TTC549 (cell line): ENCODE data around the gene SPANXD.
"Not testable (repeated sequence)": the region's sequence is repeated elsewhere in the genome, so short reads cannot be mapped to it uniquely, and the experiment has no call there.

Experiments
- FAIRE-seq: peaks from 2 replicates; lab custom pipeline; 2012; peaks lifted over from hg19 to GRCh38; lab: Jason Lieb, UNC

Gene SPANXD

DNA sequence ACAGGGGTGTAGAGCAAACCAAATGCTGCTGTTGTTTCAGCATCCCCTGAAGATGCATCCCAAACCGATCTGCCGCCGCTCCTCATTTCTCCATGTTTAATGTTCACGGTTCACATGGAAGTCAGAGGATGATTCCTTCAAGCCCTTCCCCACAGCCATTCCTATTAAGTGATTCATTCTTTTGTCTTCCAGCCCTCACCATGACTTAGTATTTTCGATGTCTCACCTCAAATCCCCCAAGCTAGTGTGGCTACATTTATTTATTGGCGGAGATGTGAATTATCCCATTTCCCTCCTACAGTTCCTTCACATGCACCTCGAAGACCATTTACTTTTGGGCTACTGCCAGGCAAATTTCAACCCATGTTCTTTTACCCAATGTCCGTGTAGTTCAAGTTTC is at the start of gene SPANXD:
Gene SPANXD, minus strand, starts transcription at position 101 of the 400 bp plus-strand sequence. CDS start 334 bp downstream, outside the sequence.
- FAIRE-seq: not testable (repeated sequence)

DNA sequence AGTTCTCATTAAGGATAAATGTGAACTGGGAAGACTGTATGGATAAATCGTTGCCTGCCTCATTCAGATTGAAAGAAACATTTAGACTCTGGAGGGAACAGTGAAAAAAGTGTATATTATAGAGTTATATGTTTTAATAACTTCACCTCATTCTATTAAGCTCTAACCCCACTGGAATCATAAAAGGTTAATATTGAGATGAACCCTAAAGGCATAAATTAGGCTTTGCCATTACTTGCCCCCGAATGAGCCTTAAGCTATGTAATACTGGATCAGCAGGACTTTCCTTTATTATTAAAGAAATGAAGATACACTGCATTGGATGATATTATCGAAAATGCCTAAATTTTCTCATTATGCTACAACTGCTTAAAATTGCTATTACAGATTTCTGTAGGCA is 44.1 kb upstream of the SPANXD start:
- no peak for FAIRE-seq

DNA sequence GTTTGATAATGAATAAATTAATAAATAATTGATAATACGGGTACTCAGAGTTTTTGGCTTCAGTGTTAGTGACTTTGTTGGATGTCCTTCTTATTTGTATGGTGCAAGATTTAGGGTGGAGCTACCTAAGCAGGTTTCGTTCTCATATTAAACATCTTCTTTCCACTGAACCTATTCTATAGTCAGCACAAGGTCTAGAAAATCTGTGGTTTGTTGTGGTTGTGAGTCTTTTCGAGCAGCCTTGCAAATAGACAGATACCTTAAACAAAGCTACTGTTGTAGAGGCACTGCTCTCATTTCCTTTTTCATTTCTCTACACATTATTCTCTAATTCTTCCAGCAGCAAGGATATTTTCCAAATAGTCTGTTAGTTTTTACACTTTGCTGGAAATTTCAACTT is 38.1 kb upstream of the SPANXD start:
- no peak for FAIRE-seq

GRCh38 chrX:141733371-141733770 is 34.8 kb upstream of the SPANXD start:
- FAIRE-seq: no peak

DNA sequence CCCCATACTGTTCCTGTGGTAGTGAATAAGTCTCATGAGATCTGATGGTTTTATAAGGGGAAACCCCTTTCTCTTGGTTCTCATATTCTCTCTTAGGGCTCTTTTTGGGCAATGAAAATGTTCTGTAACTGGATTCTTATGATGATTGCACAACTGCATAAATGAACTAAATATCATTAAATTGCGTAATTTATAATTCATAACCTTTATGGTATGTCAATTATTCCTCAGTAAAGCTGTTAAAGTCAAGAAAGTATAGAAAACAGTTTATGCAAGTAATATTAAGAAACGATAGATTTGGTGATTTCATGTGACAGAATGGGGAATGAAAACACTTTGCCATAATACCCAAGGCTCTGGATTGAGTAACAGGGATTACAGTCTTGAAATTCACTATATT is 33.5 kb upstream of the SPANXD start:
- no peak for FAIRE-seq

- FAIRE-seq: no peak
Observed at GRCh38 chrX:141724186-141724585, 25.6 kb upstream of the SPANXD start.

GRCh38 chrX:141714680-141715079 is 16.1 kb upstream of the SPANXD start:
- no peak for FAIRE-seq

- FAIRE-seq: no peak
Observed at GRCh38 chrX:141701072-141701471, 2.5 kb upstream of the SPANXD start.

GRCh38 chrX:141673946-141674345 is 24.6 kb downstream of the SPANXD start:
- no peak for FAIRE-seq

GRCh38 chrX:141669689-141670088 is 28.9 kb downstream of the SPANXD start:
- no peak for FAIRE-seq

DNA sequence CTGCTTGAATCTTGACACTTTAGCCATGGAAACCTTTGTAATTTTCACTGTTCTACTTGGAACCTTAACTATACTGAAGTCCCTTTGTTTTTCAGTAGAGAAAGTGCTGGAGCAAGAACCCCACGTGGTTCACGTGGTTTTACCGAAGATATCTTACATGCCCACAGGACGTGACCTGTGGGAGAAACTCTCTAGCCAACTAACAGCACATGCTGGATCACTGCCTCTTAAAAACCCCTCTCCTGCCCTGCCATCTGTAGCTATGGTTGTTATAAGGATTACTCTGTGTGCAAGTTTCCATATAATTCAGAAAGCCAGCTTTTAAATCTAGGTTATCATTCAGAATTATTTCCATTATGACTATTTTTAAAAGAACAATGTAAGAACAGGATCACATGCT is 30.2 kb downstream of the SPANXD start:
- FAIRE-seq: no peak

DNA sequence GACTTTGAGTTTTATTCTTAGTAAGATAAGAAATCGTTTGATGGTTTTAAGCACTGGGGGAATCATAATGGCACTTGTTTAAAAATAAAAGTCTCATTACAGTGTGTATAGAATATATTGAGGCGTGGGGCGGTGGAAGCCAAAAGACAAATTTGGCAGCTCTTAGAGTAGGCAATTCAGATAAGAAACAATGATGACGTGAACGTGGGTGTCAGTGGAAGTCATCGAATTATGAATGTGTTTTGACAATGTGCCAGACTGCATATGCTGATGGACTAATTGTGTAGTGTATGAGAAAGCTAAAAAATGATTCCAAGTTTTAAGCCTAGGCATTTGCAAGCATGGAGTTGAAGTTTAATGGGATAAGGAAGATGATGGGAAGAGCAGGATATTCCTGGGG is 35.8 kb downstream of the SPANXD start:
- no peak for FAIRE-seq

DNA sequence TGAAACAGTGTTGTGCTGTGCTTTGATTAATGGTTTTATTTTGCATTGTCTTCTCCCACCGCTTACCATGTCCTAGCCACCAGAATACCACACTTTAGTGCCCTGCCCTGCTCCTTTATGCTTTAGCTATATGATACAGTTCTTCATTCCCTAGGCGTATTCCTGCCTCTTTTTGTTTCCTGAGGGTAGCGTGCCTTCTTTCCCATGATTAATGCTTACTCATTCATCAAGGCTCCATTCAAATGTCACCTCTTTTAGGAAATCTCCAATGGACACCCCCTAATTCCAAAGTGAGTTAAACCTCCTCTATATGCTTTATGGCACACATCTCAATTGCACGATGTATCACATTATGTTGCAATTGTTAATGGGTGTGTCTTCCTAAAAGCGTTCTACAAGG is 46.3 kb downstream of the SPANXD start:
- no peak for FAIRE-seq
